Liver (tissue), 3 donors: ENCODE data around the gene KCNK13.

Experiments used
- ATF3 ChIP-seq: IDR thresholded peaks from 2 replicates; pipeline ENCODE4 v1.6.1; 2016; ENCODE audit warnings: antibody characterized with exemption
- CTCF ChIP-seq: fragments of 150-350 bp; IDR thresholded peaks from 2 replicates; pipeline ENCODE4 v1.5.1; 2017; ENCODE audit warnings: improper control_type of control experiment, low read depth, low read length; ENCODE audit not compliant: missing input control
- EGR1 ChIP-seq, 2 donors: IDR thresholded peaks; 2 replicates each; pipeline ENCODE4 v1.6.1; 2016 to 2018; ENCODE audit warnings: antibody characterized with exemption in 2 of 2, low read depth in 2 of 2
- GABPA ChIP-seq, 2 donors: IDR thresholded peaks in 1 of 2; conservative IDR thresholded peaks in 1 of 2; 2 replicates each; pipeline ENCODE4 v1.6.1; 2016; ENCODE audit warnings: antibody characterized with exemption in 2 of 2, mild to moderate bottlenecking in 1 of 2, moderate library complexity in 1 of 2
- JUND ChIP-seq, 2 donors: IDR thresholded peaks; 2 replicates each; pipeline ENCODE4 v1.6.1; 2016; ENCODE audit warnings: antibody characterized with exemption in 2 of 2
- MAX ChIP-seq: IDR thresholded peaks from 2 replicates; pipeline ENCODE4 v1.6.1; 2016; ENCODE audit warnings: antibody characterized with exemption
- NR2F2 ChIP-seq: IDR thresholded peaks from 2 replicates; pipeline ENCODE4 v1.6.1; 2016; ENCODE audit warnings: antibody characterized with exemption
- RAD21 ChIP-seq, 2 donors: IDR thresholded peaks; 2 replicates each; pipeline ENCODE4 v1.6.1; 2016; ENCODE audit warnings: antibody characterized with exemption in 2 of 2, mild to moderate bottlenecking in 2 of 2
- REST ChIP-seq: IDR thresholded peaks from 2 replicates; pipeline ENCODE4 v1.6.1; 2016; ENCODE audit warnings: antibody characterized with exemption, mild to moderate bottlenecking
- RXRA ChIP-seq, 2 donors: IDR thresholded peaks; 2 replicates each; pipeline ENCODE4 v1.6.1; 2017 to 2018; ENCODE audit warnings: antibody characterized with exemption in 2 of 2, mild to moderate bottlenecking in 1 of 2
- SP1 ChIP-seq: IDR thresholded peaks from 2 replicates; pipeline ENCODE4 v1.6.1; 2018; ENCODE audit warnings: antibody characterized with exemption, mild to moderate bottlenecking
- TAF1 ChIP-seq: conservative IDR thresholded peaks from 2 replicates; pipeline ENCODE4 v1.6.1; 2016; ENCODE audit warnings: antibody characterized with exemption, mild to moderate bottlenecking
- YY1 ChIP-seq: IDR thresholded peaks from 2 replicates; pipeline ENCODE4 v1.6.1; 2016; ENCODE audit warnings: antibody characterized with exemption, mild to moderate bottlenecking
- ZBTB33 ChIP-seq: IDR thresholded peaks from 2 replicates; pipeline ENCODE4 v1.6.1; 2016; ENCODE audit warnings: antibody characterized with exemption
- donor health status: healthy.
- donor health status: healthy.

- TF ChIP-seq CTCF: no peak
- TF ChIP-seq RXRA (IDR thresholded peaks at IDR 0.05): no peak
- no peak for TF ChIP-seq GABPA (IDR thresholded peaks at IDR 0.05 in 1 of 2, conservative IDR thresholded peaks at IDR 0.05 in 1 of 2)
- TF ChIP-seq TAF1: no peak
- no peak for TF ChIP-seq EGR1 (IDR thresholded peaks at IDR 0.05; ENCODE audit: low read depth in 2 of 2)
- no peak for TF ChIP-seq ATF3
- TF ChIP-seq YY1: no peak
- TF ChIP-seq MAX: no peak
- no peak for TF ChIP-seq REST
- TF ChIP-seq ZBTB33: no peak
- TF ChIP-seq SP1: no peak
- TF ChIP-seq JUND (IDR thresholded peaks at IDR 0.05): no peak
- no peak for TF ChIP-seq RAD21 (IDR thresholded peaks at IDR 0.05)
- TF ChIP-seq NR2F2: no peak
Measured at GRCh38 chr14:90228478-90228877, 166.7 kb downstream of the KCNK13 start.
